K562 (cell line): ENCODE results near the gene NANS. TPM values are rescaled to one million over a fixed set of nuclear protein-coding genes. Genes with fewer than 3 reads are reported as not detected.

Experiments used
- CHD2 ChIP-seq: IDR thresholded peaks from 2 replicates; pipeline ENCODE4 v1.6.1; 2011; ENCODE audit warnings: low read depth, low read length
- DEAF1 ChIP-seq: fragments of 450-650 bp; formaldehyde crosslinking; IDR thresholded peaks from 2 replicates; pipeline ENCODE4 v1.4.0; 2020; ENCODE audit warnings: mild to moderate bottlenecking, moderate library complexity
- FOXK2 ChIP-seq, 2 experiments: fragments of 450-650 bp; IDR thresholded peaks in 1 of 2; conservative IDR thresholded peaks in 1 of 2; 2 replicates each; pipeline ENCODE4 v1.6.1; 2016; ENCODE audit warnings: low read depth in 2 of 2, mild to moderate bottlenecking in 1 of 2
- HCFC1 ChIP-seq: IDR thresholded peaks from 2 replicates; pipeline ENCODE4 v1.6.1; 2012; ENCODE audit warnings: low read depth, low read length, improper control_type of control experiment
- JUND ChIP-seq, 2 experiments: IDR thresholded peaks; 2 replicates in 1 of 2; 3 replicates in 1 of 2; pipeline ENCODE4 v1.6.1; 2011; ENCODE audit warnings: borderline replicate concordance in 2 of 2, low read depth in 2 of 2, low read length in 2 of 2, improper control_type of control experiment in 1 of 2, missing biosample characterization in 1 of 2, missing genetic modification characterization in 1 of 2, missing genetic modification reagents in 1 of 2
- L3MBTL2 ChIP-seq: fragments of 450-650 bp; IDR thresholded peaks from 2 replicates; pipeline ENCODE4 v1.6.1; 2016; ENCODE audit warnings: mild to moderate bottlenecking, moderate library complexity
- RAD21 ChIP-seq, 2 experiments: fragments of 250-450 bp in 1 of 2; fragments of 450-650 bp in 1 of 2; sonication (Bioruptor Pico) in 1 of 2; formaldehyde crosslinking in 1 of 2; IDR thresholded peaks in 1 of 2; conservative IDR thresholded peaks in 1 of 2; 2 replicates each; pipeline versions ENCODE4 v1.4.0 to v1.8.0; 2020 to 2022; ENCODE audit warnings: mild to moderate bottlenecking in 2 of 2, moderate library complexity in 1 of 2
- RUNX1 ChIP-seq: sonication (generic); IDR thresholded peaks from 2 replicates; pipeline ENCODE4 v1.6.1; 2016; ENCODE audit warnings: antibody characterized with exemption, low read depth
- SAP30 ChIP-seq: fragments of 200-600 bp; sonication (generic); IDR thresholded peaks from 2 replicates; pipeline ENCODE4 v1.6.1; 2012; ENCODE audit warnings: borderline replicate concordance, low read depth, mild to moderate bottlenecking, moderate library complexity, low read length, control low read depth, inconsistent platforms; ENCODE audit not compliant: insufficient read depth, poor library complexity, severe bottlenecking
- ZFX ChIP-seq: sonication (generic); formaldehyde crosslinking; IDR thresholded peaks from 2 replicates; pipeline ENCODE4 v1.8.0; 2022; ENCODE audit warnings: mild to moderate bottlenecking, missing genetic modification reagents, moderate library complexity
- ZNF609 ChIP-seq: sonication (generic); formaldehyde crosslinking; IDR thresholded peaks from 2 replicates; pipeline ENCODE4 v1.8.1; 2023; ENCODE audit warnings: missing genetic modification reagents, mild to moderate bottlenecking, borderline replicate concordance
- polyA plus RNA-seq, 8 experiments: library from polyadenylated mRNA; depleted of rRNA in 4 of 8; stranded (reverse) in 5 of 8; unstranded in 3 of 8; fragments of >200 nt; fragmentation: Nextera tagmentation in 2 of 8; fragmentation: Illumina TruSeq in 1 of 8; extraction: Ambion mirVana in 2 of 8; extraction: Trizol in 1 of 8; gene quantifications; 2 replicates each; pipeline versions ENCODE4 v1.2.1 to v1.2.3, GENCODE V29; 2011 to 2014; ENCODE audit warnings: inconsistent platforms in 1 of 8, missing spikeins in 1 of 8
- total RNA-seq, 7 experiments: library from RNA; depleted of rRNA in 6 of 7; stranded (reverse); fragments of >200 nt in 6 of 7; fragmentation: Illumina TruSeq in 2 of 7; extraction: Trizol in 2 of 7; gene quantifications; 2 replicates each; pipeline versions ENCODE4 v1.2.1 to v1.2.3, GENCODE V29; 2011 to 2021; ENCODE audit warnings: low replicate concordance in 1 of 7
- TF ChIP-seq, protein P1 (sequence below), 3 experiments: fragments of 200-800 bp in 1 of 3; fragments of 250-450 bp in 1 of 3; fragments of 450-650 bp in 1 of 3; sonication (Bioruptor Pico) in 1 of 3; sonication (Bioruptor generic) in 1 of 3; formaldehyde crosslinking in 1 of 3; IDR thresholded peaks; 2 replicates each; pipeline versions ENCODE4 v1.6.1 to v1.8.0; 2016 to 2022; ENCODE audit warnings: mild to moderate bottlenecking in 2 of 3, missing genetic modification characterization in 2 of 3, missing compliant biosample characterization in 1 of 3, moderate library complexity in 1 of 3
- TF ChIP-seq, protein P2 (sequence below): sonication (generic); formaldehyde crosslinking; IDR thresholded peaks from 2 replicates; pipeline ENCODE4 v1.8.0; 2022; ENCODE audit warnings: missing genetic modification reagents, mild to moderate bottlenecking, moderate library complexity, borderline replicate concordance

NANS gene
- total and polyA plus RNA-seq, 9 of the 15 experiments (the other 6 are each of a cell fraction or from before 2014, with no cell fraction given), result 37.1 to 181 (median 137) TPM

GRCh38 chr9:98117984-98118639 lies 61.6 kb downstream of the NANS start (continued):
- TF ChIP-seq FOXK2 (conservative IDR thresholded peaks at IDR 0.05 in 1 of 2, IDR thresholded peaks at IDR 0.05 in 1 of 2; ENCODE audit: low read depth in 2 of 2), result 0 out of 4 replicates have a peak, but pooled peaks of 1 of the 2 experiments have one; percentile 13
- no peak for TF ChIP-seq CHD2
- TF ChIP-seq, protein P1, sequence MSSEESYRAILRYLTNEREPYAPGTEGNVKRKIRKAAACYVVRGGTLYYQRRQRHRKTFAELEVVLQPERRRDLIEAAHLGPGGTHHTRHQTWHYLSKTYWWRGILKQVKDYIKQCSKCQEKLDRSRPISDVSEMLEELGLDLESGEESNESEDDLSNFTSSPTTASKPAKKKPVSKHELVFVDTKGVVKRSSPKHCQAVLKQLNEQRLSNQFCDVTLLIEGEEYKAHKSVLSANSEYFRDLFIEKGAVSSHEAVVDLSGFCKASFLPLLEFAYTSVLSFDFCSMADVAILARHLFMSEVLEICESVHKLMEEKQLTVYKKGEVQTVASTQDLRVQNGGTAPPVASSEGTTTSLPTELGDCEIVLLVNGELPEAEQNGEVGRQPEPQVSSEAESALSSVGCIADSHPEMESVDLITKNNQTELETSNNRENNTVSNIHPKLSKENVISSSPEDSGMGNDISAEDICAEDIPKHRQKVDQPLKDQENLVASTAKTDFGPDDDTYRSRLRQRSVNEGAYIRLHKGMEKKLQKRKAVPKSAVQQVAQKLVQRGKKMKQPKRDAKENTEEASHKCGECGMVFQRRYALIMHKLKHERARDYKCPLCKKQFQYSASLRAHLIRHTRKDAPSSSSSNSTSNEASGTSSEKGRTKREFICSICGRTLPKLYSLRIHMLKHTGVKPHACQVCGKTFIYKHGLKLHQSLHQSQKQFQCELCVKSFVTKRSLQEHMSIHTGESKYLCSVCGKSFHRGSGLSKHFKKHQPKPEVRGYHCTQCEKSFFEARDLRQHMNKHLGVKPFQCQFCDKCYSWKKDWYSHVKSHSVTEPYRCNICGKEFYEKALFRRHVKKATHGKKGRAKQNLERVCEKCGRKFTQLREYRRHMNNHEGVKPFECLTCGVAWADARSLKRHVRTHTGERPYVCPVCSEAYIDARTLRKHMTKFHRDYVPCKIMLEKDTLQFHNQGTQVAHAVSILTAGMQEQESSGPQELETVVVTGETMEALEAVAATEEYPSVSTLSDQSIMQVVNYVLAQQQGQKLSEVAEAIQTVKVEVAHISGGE (CRISPR knock-in tag; IDR thresholded peaks at IDR 0.05), result no peak
- 0 out of 2 replicates have a peak, but pooled peaks have one; percentile 5 for TF ChIP-seq HCFC1
- TF ChIP-seq SAP30, result peak; percentile 55
- no peak for TF ChIP-seq RUNX1
- TF ChIP-seq DEAF1 (CRISPR knock-in tag), result peak; percentile 58
- TF ChIP-seq JUND (IDR thresholded peaks at IDR 0.05; ENCODE audit: borderline replicate concordance, low read depth, low read length), result peak; percentile 32; the same call in 1 of the 2 replicates
- TF ChIP-seq JUND (tag; IDR thresholded peaks at IDR 0.05; ENCODE audit: borderline replicate concordance, low read depth, low read length), result peak; percentile 17; the same call in 1 of the 3 replicates
- peak; percentile 70 to 79 for TF ChIP-seq RAD21 (CRISPR knock-in tag; conservative IDR thresholded peaks at IDR 0.05 in 1 of 2, IDR thresholded peaks at IDR 0.05 in 1 of 2)
- TF ChIP-seq ZFX (CRISPR knock-in tag), result peak; percentile 14; the same call in 1 of the 2 replicates
- no peak for TF ChIP-seq ZNF609
- peak; percentile 9; the same call in 1 of the 2 replicates for TF ChIP-seq L3MBTL2
- TF ChIP-seq, protein P2, sequence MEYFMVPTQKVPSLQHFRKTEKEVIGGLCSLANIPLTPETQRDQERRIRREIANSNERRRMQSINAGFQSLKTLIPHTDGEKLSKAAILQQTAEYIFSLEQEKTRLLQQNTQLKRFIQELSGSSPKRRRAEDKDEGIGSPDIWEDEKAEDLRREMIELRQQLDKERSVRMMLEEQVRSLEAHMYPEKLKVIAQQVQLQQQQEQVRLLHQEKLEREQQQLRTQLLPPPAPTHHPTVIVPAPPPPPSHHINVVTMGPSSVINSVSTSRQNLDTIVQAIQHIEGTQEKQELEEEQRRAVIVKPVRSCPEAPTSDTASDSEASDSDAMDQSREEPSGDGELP (CRISPR knock-in tag), result peak; percentile 87
